ENCODE measurements around the gene MUC2.

DNA sequence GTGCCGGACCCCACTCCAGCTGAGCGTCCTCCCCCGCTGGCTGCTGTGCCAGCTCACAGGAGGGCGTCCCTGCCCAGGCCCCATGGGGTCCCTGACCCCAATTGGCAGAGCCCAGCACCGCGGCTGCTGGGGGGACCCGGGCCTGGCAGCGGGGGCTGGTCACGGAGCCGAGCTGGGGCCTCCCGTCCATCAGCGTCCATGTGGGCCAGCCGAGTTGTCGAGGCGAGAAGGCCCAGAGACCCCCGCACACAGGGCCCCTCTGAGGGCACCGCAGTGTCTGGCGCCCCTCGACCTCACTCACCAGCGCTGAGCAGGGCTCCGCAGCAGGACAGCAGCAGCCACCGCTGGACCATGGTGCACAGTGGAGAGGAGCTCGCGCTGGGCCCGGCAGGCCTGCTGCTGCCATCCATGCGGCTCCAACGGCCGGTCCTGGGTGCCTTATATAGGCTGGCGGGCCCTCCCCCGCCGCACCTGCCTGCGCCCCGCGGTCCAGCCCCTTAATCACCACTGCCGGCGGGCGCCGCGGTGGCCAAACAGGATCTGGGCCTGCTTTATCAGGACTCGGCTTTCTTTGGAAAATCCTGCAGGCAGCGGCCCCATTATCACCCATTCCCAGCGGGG is 38.3 kb upstream of the MUC2 start, which contains the start of gene MUC6:
- no peak for TF ChIP-seq EP300 (IDR thresholded peaks at IDR 0.05; ENCODE audit: borderline replicate concordance in 1 of 2, control insufficient read depth in 1 of 2, low read depth in 2 of 2, low read length in 2 of 2)
- TF ChIP-seq NFIC (IDR thresholded peaks at IDR 0.05; ENCODE audit: low read depth, low read length): no peak
- no peak for TF ChIP-seq JUND (IDR thresholded peaks at IDR 0.05; ENCODE audit: low read depth, low read length)
- TF ChIP-seq BCL11A (IDR thresholded peaks at IDR 0.05; ENCODE audit: low read depth, low read length): no peak
- TF ChIP-seq, protein P1, sequence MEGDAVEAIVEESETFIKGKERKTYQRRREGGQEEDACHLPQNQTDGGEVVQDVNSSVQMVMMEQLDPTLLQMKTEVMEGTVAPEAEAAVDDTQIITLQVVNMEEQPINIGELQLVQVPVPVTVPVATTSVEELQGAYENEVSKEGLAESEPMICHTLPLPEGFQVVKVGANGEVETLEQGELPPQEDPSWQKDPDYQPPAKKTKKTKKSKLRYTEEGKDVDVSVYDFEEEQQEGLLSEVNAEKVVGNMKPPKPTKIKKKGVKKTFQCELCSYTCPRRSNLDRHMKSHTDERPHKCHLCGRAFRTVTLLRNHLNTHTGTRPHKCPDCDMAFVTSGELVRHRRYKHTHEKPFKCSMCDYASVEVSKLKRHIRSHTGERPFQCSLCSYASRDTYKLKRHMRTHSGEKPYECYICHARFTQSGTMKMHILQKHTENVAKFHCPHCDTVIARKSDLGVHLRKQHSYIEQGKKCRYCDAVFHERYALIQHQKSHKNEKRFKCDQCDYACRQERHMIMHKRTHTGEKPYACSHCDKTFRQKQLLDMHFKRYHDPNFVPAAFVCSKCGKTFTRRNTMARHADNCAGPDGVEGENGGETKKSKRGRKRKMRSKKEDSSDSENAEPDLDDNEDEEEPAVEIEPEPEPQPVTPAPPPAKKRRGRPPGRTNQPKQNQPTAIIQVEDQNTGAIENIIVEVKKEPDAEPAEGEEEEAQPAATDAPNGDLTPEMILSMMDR (IDR thresholded peaks at IDR 0.05 in 2 of 3, conservative IDR thresholded peaks at IDR 0.05 in 1 of 3; ENCODE audit: control insufficient read depth in 2 of 3, extremely low read depth in 1 of 3, insufficient read depth in 1 of 3, low read depth in 3 of 3, low read length in 3 of 3): no peak
- no peak for TF ChIP-seq SPI1 (IDR thresholded peaks at IDR 0.05; ENCODE audit: borderline replicate concordance, insufficient read depth, low read depth, low read length)
- TF ChIP-seq POLR2AphosphoS5 (IDR thresholded peaks at IDR 0.05; ENCODE audit: low read length): no peak
- TF ChIP-seq TARDBP (IDR thresholded peaks at IDR 0.05; ENCODE audit: borderline replicate concordance): no peak
- TF ChIP-seq POLR2A (IDR thresholded peaks at IDR 0.05; ENCODE audit: low read depth, low read length): no peak
- no peak for TF ChIP-seq FOXK2 (IDR thresholded peaks at IDR 0.05)
- no peak for TF ChIP-seq NBN (IDR thresholded peaks at IDR 0.05)
